Keratinocyte (primary cell): ENCODE data around the gene POLE. TPM values are rescaled to one million over a fixed set of nuclear protein-coding genes. Genes with fewer than 3 reads are reported as not detected.

Experiments used
- DNase-seq: peaks from one replicate; pipeline ENCODE4 v3.0.0-alpha.2; 2011; ENCODE audit warnings: low read depth, missing footprints, low spot score
- FAIRE-seq: peaks from 2 replicates; lab custom pipeline; 2011; peaks lifted over from hg19 to GRCh38; lab: Jason Lieb, UNC
- H2AFZ ChIP-seq: 2 replicates; pipeline ENCODE4 v1.6.0; 2012; ENCODE audit warnings: low read length, control low read depth, inconsistent platforms; ENCODE audit not compliant: control insufficient read depth
- H3K27ac ChIP-seq: 2 replicates; pipeline ENCODE4 v1.5.1; 2011; ENCODE audit warnings: low read length; ENCODE audit not compliant: control insufficient read depth, insufficient read depth
- H3K27me3 ChIP-seq: 3 replicates; pipeline ENCODE4 v1.6.0; 2011; ENCODE audit warnings: low read length; ENCODE audit not compliant: control insufficient read depth, insufficient read depth; ENCODE audit errors: extremely low read depth
- H3K36me3 ChIP-seq, 2 experiments: 2 replicates in 1 of 2; 3 replicates in 1 of 2; pipeline ENCODE4 v1.5.1; 2011; ENCODE audit warnings: low read length in 2 of 2, mild to moderate bottlenecking in 1 of 2; ENCODE audit not compliant: control insufficient read depth in 2 of 2, insufficient read depth in 2 of 2; ENCODE audit errors: extremely low read depth in 1 of 2
- H3K4me1 ChIP-seq: 3 replicates; pipeline ENCODE4 v1.5.1; 2011; ENCODE audit warnings: low read length; ENCODE audit not compliant: control insufficient read depth, insufficient read depth; ENCODE audit errors: extremely low read depth
- H3K4me2 ChIP-seq: 3 replicates; pipeline ENCODE4 v1.6.0; 2011; ENCODE audit warnings: low read depth, low read length; ENCODE audit not compliant: control insufficient read depth, insufficient read depth; ENCODE audit errors: extremely low read depth
- H3K4me3 ChIP-seq, 3 experiments: fragments of 200-600 bp in 1 of 3; sonication (generic) in 1 of 3; 2 replicates in 2 of 3; 3 replicates in 1 of 3; pipeline ENCODE4 v1.5.1; 2011 to 2016; ENCODE audit warnings: low read length in 3 of 3, mild to moderate bottlenecking in 3 of 3, control low read depth in 2 of 3, inconsistent platforms in 1 of 3, low read depth in 1 of 3, mixed read lengths in 1 of 3, mixed run types in 1 of 3, moderate library complexity in 1 of 3; ENCODE audit not compliant: control insufficient read depth in 2 of 3, insufficient read depth in 2 of 3; ENCODE audit errors: extremely low read depth in 1 of 3
- H3K79me2 ChIP-seq: 2 replicates; pipeline ENCODE4 v1.6.0; 2012; ENCODE audit warnings: low read length; ENCODE audit not compliant: control insufficient read depth, insufficient read depth
- H3K9ac ChIP-seq: 3 replicates; pipeline ENCODE4 v1.6.0; 2011; ENCODE audit warnings: low read length; ENCODE audit not compliant: control insufficient read depth, insufficient read depth; ENCODE audit errors: extremely low read depth
- H3K9me1 ChIP-seq: 3 replicates; pipeline ENCODE4 v1.6.0; 2011; ENCODE audit warnings: low read length; ENCODE audit not compliant: control insufficient read depth, insufficient read depth; ENCODE audit errors: extremely low read depth
- H3K9me3 ChIP-seq: 2 replicates; pipeline ENCODE4 v1.5.1; 2012; ENCODE audit warnings: low read depth, low read length; ENCODE audit not compliant: control insufficient read depth
- H4K20me1 ChIP-seq: 3 replicates; pipeline ENCODE4 v1.6.0; 2011; ENCODE audit warnings: low read length; ENCODE audit not compliant: control insufficient read depth, insufficient read depth; ENCODE audit errors: extremely low read depth
- CTCF ChIP-seq, 3 experiments: IDR thresholded peaks in 1 of 3; conservative IDR thresholded peaks in 1 of 3; optimal IDR thresholded peaks in 1 of 3; 2 replicates in 2 of 3; 3 replicates in 1 of 3; pipeline versions ENCODE3 to v1.5.1; 2011; ENCODE audit warnings: low read length in 3 of 3, mild to moderate bottlenecking in 3 of 3, moderate library complexity in 2 of 3, control low read depth in 1 of 3, inconsistent platforms in 1 of 3; ENCODE audit not compliant: insufficient read depth in 2 of 3; ENCODE audit errors: extremely low read depth in 1 of 3
- EZH2 ChIP-seq: IDR thresholded peaks from one replicate; pipeline ENCODE4 v1.6.1; 2012; ENCODE audit warnings: inconsistent platforms, mild to moderate bottlenecking, low read length, moderate library complexity
- dilution Hi-C: fragments of 300-500 bp; cut with MboI; formaldehyde crosslinking; loops from one replicate; pipeline ENCODE4 v1.7.0; 2020; ENCODE audit warnings: low sequenced_read_pairs; ENCODE audit not compliant: extremely low pct_ligation_motif_present
- polyA plus RNA-seq, 5 experiments: library from polyadenylated mRNA; depleted of rRNA in 3 of 5; stranded (reverse) in 3 of 5; stranded (forward) in 1 of 5; unstranded in 1 of 5; fragments of >200 nt; gene quantifications; 1 replicate in 1 of 5; 2 replicates in 3 of 5; 3 replicates in 1 of 5; pipeline versions ENCODE4 v1.2.1 to v1.2.3, GENCODE V29; 2011 to 2012; ENCODE audit warnings: missing spikeins in 2 of 5, low read depth in 1 of 5, low replicate concordance in 1 of 5

The POLE gene
- polyA plus RNA-seq, 1 donor (not counting 4 experiments of a cell fraction or from before 2014, with no cell fraction given) = 14.8 TPM

- Histone ChIP-seq H3K27me3 (no peaks in the 10 kb centered on the region), H3K4me1 (no peaks in the 10 kb centered on the region), H3K9me3 (no peaks in the 10 kb centered on the region), H3K9me1 (no peaks in the 10 kb centered on the region), H3K27ac (no peak overlapping the region), H3K9ac (no peak overlapping the region), H3K4me2 (no peak overlapping the region), H3K79me2 (no peaks in the 10 kb centered on the region), H3K36me3 (peaks cover 15 to 20% of the 10 kb centered on the region in 2 experiments), H4K20me1 (peaks cover 2% of the 10 kb centered on the region), H2AFZ (no peak overlapping the region), H3K4me3 (no peak overlapping the region)
- DNase-seq = no peak
- no peak for FAIRE-seq
- dilution Hi-C loops = no loop called here
- TF ChIP-seq CTCF (optimal IDR thresholded peaks at IDR 0.05 in 1 of 3, IDR thresholded peaks at IDR 0.05 in 1 of 3, conservative IDR thresholded peaks at IDR 0.05 in 1 of 3; ENCODE audit: extremely low read depth in 1 of 3, insufficient read depth in 2 of 3, low read length in 3 of 3) = no peak
- no peak for TF ChIP-seq EZH2
Measured at GRCh38 chr12:132642846-132643835, 44.0 kb downstream of the POLE start.

- no peak overlapping the region for H3K4me3 ChIP-seq
- no peak for FAIRE-seq
- H3K9ac ChIP-seq = no peak overlapping the region
- TF ChIP-seq EZH2 = no peak
- TF ChIP-seq CTCF (optimal IDR thresholded peaks at IDR 0.05 in 1 of 3, IDR thresholded peaks at IDR 0.05 in 1 of 3, conservative IDR thresholded peaks at IDR 0.05 in 1 of 3; ENCODE audit: extremely low read depth in 1 of 3, insufficient read depth in 2 of 3, low read length in 3 of 3) = no peak
- DNase-seq = no peak
- H3K9me1 ChIP-seq = no peaks in the 10 kb centered on the region
- H3K36me3 ChIP-seq = peaks cover 17 to 20% of the 10 kb centered on the region in 2 experiments
- no peaks in the 10 kb centered on the region for H3K27me3 ChIP-seq
- no peaks in the 10 kb centered on the region for H3K9me3 ChIP-seq
- H4K20me1 ChIP-seq = peaks cover 4% of the 10 kb centered on the region
- H3K27ac ChIP-seq = no peak overlapping the region
- dilution Hi-C loops = no loop called here
- no peak overlapping the region for H3K4me2 ChIP-seq
- H3K4me1 ChIP-seq = no peaks in the 10 kb centered on the region
- H3K79me2 ChIP-seq = no peaks in the 10 kb centered on the region
- no peak overlapping the region for H2AFZ ChIP-seq
Measured at GRCh38 chr12:132641811-132642650, 45.1 kb downstream of the POLE start.
